Measurements from ENCODE around the gene PGS1. TPM values are rescaled to one million over a fixed set of nuclear protein-coding genes. Genes with fewer than 3 reads are reported as not detected.

The PGS1 gene
- total and polyA plus RNA-seq, 2 of the 8 experiments (the other 6 are each of a cell fraction or from before 2014, with no cell fraction given): 46.7 to 60.0 TPM

DNA sequence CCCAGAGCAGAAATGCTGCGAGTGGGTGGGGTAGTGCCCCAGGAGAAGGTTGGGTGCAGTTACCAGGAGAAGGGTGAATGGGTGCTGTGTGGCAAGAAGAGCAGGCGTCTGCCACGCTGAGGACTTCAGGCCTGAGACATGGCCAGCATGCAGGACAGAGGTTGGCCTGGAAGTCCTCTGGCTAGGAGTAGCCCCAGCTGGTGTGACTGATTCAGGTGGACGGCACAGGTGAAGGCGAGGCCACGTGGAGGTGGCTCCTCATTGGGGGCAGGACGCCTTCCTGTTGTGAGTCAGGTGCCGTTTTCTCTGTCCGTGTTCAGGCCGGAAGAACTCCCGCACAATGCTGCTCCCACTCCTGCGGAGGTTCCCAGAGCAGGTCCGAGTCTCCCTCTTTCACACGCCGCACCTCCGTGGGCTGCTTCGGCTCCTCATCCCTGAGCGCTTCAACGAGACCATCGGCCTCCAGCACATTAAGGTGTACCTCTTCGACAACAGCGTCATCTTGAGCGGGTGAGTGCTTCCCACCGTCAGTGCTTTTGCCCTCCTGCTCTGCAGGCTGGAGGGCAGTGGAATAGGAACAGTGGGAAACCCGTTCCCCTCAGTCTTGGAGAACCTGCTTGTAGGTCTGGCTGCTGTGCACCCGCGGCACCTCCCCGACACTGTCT lies 20.7 kb downstream of the PGS1 start:
- Histone ChIP-seq H4K8ac (ENCODE audit: extremely low read depth, insufficient read depth, low read length) (no peak overlapping the region), H3K4me2 (ENCODE audit: insufficient read depth in 1 of 2, low read depth in 2 of 2, low read length in 2 of 2) (no peak overlapping the region), H2BK20ac (ENCODE audit: low read length) (no peak overlapping the region), H3K27me3 (replicated peaks in 1 of 4; ENCODE audit: control insufficient read depth in 3 of 4, extremely low read depth in 1 of 4, insufficient read depth in 3 of 4, low read length in 3 of 4) (no peaks in the 10 kb centered on the region), H3K27ac (ENCODE audit: low read depth, low read length) (no peak overlapping the region), H3K36me3 (ENCODE audit: control insufficient read depth in 2 of 4, insufficient read depth in 4 of 4, low read length in 3 of 4) (peaks cover 36 to 69% (median 63%) of the 10 kb centered on the region in 4 experiments), H2AFZ (ENCODE audit: low read length) (no peak overlapping the region), H2BK15ac (ENCODE audit: low read length) (no peak overlapping the region), H3K4me1 (replicated peaks in 1 of 4; ENCODE audit: control insufficient read depth in 3 of 4, insufficient read depth in 4 of 4, low read length in 3 of 4) (no peaks in the 10 kb centered on the region), H3K4me3 (ENCODE audit: extremely low read depth in 1 of 4, insufficient read depth in 2 of 4, low read depth in 3 of 4, low read length in 4 of 4) (no peak overlapping the region), H3K18ac (ENCODE audit: extremely low read depth, low read length) (no peak overlapping the region), H3K23me2 (ENCODE audit: low read depth, low read length) (no peaks in the 10 kb centered on the region), H3K9me3 (ENCODE audit: insufficient read depth in 2 of 2, low read depth in 1 of 2, low read length in 1 of 2) (no peaks in the 10 kb centered on the region), H3K14ac (ENCODE audit: insufficient read length) (no peak overlapping the region), H3K9ac (replicated peaks in 1 of 4; ENCODE audit: extremely low read depth in 1 of 4, low read depth in 3 of 4, low read length in 3 of 4) (no peak overlapping the region), H2BK12ac (ENCODE audit: low read depth, low read length) (no peak overlapping the region), H3K23ac (ENCODE audit: insufficient read length) (no peak overlapping the region), H3K56ac (replicated peaks; ENCODE audit: insufficient read length, low read depth, low read length) (no peak overlapping the region), H3K79me1 (ENCODE audit: low read depth, low read length) (peaks cover 8% of the 10 kb centered on the region; the same call in 1 of the 2 replicates), H4K91ac (replicated peaks; ENCODE audit: insufficient read length, low read length) (no peak overlapping the region), H2AK5ac (ENCODE audit: low read depth, low read length) (no peak overlapping the region), H4K20me1 (replicated peaks in 1 of 2; ENCODE audit: control insufficient read depth in 1 of 2, insufficient read depth in 2 of 2, low read length in 2 of 2) (peaks cover 14 to 32% of the 10 kb centered on the region in 2 experiments), H2BK5ac (ENCODE audit: low read depth, low read length) (no peak overlapping the region), H3K4ac (replicated peaks; ENCODE audit: insufficient read length, low read depth, low read length) (no peak overlapping the region), H3K79me2 (ENCODE audit: control insufficient read depth in 1 of 2, insufficient read depth in 2 of 2, low read length in 2 of 2) (peaks cover 0 to 58% of the 10 kb centered on the region in 2 experiments; a peak in 3 of 4 replicates), H2BK120ac (replicated peaks; ENCODE audit: low read depth, low read length) (no peak overlapping the region), H4K5ac (ENCODE audit: insufficient read length, low read depth, low read length) (no peak overlapping the region)
- POLR2A ChIA-PET (ENCODE audit: partially characterized antibody): no interaction called here
- no peak for FAIRE-seq
- WGBS, 2 experiments (ENCODE audit: extremely low coverage in 1 of 2, insufficient coverage in 1 of 2, insufficient read length in 1 of 2, insufficient replicate concordance in 2 of 2, low coverage in 1 of 2, low lambda C conversion rate in 2 of 2, missing lambda C conversion rate in 1 of 2): 93% methylated on average over 28 of the region's 28 CpGs; no CpG with 5 or more reads in 1 of the 2 experiments
- CTCF ChIA-PET (ENCODE audit: partially characterized antibody): interaction anchor here (0.9 to 3.0 kb wide), 4 partner anchors 21 to 81 kb away, joined by 3 to 15 read pairs (median 3); no protein-coding TSS in a partner anchor
- no peak for DNase-seq (ENCODE audit: low read depth in 1 of 2, low spot score in 2 of 2)
- TF ChIP-seq CREB1 (IDR thresholded peaks at IDR 0.05) (no peak), CHD1 (IDR thresholded peaks at IDR 0.05; ENCODE audit: low read depth, low read length) (no peak), GTF2F1 (IDR thresholded peaks at IDR 0.05; ENCODE audit: borderline replicate concordance, low read depth, low read length) (no peak), SUZ12 (IDR thresholded peaks at IDR 0.05; ENCODE audit: low read length) (no peak), NRF1 (IDR thresholded peaks at IDR 0.05; ENCODE audit: low read depth, low read length) (no peak), POU5F1 (IDR thresholded peaks at IDR 0.05; ENCODE audit: low read depth, low read length) (no peak), SP1 (IDR thresholded peaks at IDR 0.05; ENCODE audit: low read depth, low read length) (no peak), SP4 (IDR thresholded peaks at IDR 0.05; ENCODE audit: low read length) (no peak), TAF7 (optimal IDR thresholded peaks at IDR 0.05; ENCODE audit: borderline replicate concordance, low read depth, low read length) (no peak), JUN (IDR thresholded peaks at IDR 0.05; ENCODE audit: low read depth, low read length) (no peak)
- TF ChIP-seq, protein P1, sequence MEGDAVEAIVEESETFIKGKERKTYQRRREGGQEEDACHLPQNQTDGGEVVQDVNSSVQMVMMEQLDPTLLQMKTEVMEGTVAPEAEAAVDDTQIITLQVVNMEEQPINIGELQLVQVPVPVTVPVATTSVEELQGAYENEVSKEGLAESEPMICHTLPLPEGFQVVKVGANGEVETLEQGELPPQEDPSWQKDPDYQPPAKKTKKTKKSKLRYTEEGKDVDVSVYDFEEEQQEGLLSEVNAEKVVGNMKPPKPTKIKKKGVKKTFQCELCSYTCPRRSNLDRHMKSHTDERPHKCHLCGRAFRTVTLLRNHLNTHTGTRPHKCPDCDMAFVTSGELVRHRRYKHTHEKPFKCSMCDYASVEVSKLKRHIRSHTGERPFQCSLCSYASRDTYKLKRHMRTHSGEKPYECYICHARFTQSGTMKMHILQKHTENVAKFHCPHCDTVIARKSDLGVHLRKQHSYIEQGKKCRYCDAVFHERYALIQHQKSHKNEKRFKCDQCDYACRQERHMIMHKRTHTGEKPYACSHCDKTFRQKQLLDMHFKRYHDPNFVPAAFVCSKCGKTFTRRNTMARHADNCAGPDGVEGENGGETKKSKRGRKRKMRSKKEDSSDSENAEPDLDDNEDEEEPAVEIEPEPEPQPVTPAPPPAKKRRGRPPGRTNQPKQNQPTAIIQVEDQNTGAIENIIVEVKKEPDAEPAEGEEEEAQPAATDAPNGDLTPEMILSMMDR (IDR thresholded peaks at IDR 0.05; ENCODE audit: control extremely low read depth in 1 of 3, insufficient read depth in 1 of 3, low read depth in 1 of 3, low read length in 3 of 3): no peak
